ENCODE results near the gene CHRNA5.
A peak's percentile ranks its signal among the peaks of the same experiment; 100 is the strongest.

CHRNA5 gene

DNA sequence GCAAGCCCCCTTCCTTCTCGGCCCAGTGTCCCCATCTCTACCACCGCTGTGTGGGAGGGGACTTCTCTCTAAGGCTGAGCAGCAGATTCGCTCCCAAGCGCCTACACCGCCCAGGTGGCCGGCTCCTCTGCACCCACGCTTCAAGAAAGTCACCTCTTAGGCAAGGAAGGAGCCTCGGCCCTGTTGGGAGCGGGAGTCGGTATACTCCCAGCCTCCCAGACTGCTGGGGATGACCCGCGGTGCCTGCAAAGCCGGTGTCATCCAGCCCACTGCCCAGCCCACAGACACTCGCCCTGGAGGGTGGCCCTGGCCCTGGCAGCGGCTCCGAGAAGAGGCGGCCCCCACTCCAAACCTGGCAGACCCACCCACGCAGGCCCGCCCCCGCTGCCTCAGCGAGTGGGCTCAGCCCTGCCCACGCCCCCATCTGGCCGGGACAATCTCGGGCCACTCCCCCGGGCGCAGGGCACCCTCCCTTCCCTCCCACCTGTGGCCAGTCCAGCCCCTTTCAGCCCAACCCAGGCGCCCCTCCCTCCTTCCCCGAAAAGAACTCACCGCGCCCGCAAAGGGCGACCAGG, 75.3 kb downstream of the CHRNA5 start:
- DNase-seq: no peak

DNA sequence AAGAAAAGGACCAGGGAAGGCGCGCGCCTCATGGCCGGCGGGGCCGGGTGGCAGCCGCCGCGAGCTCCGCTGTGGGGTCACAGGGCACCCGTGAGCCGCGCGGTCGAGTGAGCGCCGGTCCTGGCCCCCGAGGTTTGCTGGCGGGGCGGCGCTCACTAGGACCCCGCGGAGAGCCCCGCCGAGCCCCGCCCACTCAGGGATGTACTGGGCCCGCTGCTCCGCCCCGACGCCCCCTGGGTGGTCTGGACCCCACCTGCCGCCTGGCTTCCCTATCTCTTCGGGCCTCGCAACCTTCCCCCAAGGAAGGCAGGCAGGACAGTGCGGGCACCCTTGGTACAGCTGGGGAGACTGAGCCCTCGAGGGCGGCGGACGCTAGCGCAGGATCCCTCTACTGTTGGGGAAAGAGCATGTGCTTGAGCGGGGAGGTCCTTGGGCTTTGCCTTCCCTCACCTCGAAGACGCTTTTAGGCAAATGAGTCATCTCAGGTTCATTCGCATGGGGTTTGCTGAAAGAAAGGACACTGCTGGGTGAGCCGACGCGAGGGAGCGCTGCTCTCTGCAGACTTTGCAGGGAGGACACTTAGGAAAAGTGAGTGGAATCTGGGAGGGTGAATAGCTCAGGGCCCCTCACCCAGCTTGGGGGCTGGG, 75.9 kb downstream of the CHRNA5 start, which contains the start of gene CHRNB4:
CHRNB4 (minus strand) TSS at position 109 of the 647 bp plus-strand sequence; CDS start at position 32, 77 bp downstream.
- peak; percentile 42 to 56 for DNase-seq

GRCh38 chr15:78641749-78642275, 76.5 kb downstream of the CHRNA5 start:
- DNase-seq: no peak

DNA sequence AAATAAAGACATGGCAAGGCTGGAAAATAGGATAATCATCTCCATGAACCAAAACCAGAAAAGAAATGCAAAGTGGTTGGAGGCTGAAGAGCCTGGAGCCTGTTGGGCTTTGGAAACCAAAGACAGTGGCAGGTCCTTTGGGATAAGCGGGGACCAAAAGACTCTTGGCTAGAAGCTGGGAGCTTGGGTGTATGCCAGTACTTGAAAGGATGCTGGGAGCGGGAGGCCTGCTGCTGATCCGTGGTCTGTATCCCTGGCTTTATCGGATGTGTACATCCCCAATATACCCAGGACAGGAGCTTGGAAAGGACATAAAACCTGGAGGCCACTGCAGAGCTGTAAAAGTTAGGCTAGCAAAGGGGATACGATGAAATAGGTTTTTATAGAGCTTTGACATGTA, 77.0 kb downstream of the CHRNA5 start:
- DNase-seq: no peak
